Heart left ventricle (tissue), 13 donors: ENCODE data around the gene S100P.

Source experiments
- CTCF ChIP-seq, 12 donors: fragments of 200-600 bp; sonication (generic) in 4 of 12; IDR thresholded peaks; one replicate each; pipeline versions ENCODE4 v1.5.0 to v1.8.0; 2018 to 2022; ENCODE audit warnings: antibody characterized with exemption in 12 of 12, mild to moderate bottlenecking in 5 of 12
- POLR2A ChIP-seq, 2 donors: fragments of 450-650 bp; IDR thresholded peaks; one replicate each; pipeline ENCODE4 v1.6.1; 2017; ENCODE audit warnings: antibody characterized with exemption in 2 of 2, mild to moderate bottlenecking in 2 of 2, moderate library complexity in 2 of 2
- donor health status: ischemic (EF 13 %, LVEDD 7.1; RV severe dilation, severe dysfunction).
- donor health status: DM: no; HTN: yes; CAD: no.
- donor health status: DM: no; HTN: no; CAD: no.
- donor health status: ischemic (EF 25% LVEDD 6.9; RV normal size, moderate dysfunction).
- donor health status: ischemic (EF 25% LVEDD 5.7; RV mildly dilated, moderate dysfunction).
- donor health status: ischemic (EF 35%, LVEDD 5.7; RV mildly dilated, moderate dysfunction).
- donor health status: nonischemic (EF 11% LVEDD 7.7; RV severe dilation, severe dysfunction).
- donor health status: DM: yes; HTN: yes; CAD: no.
- donor health status: PGD.
- donor health status: ischemic (EF 29% LVEDD 5.4; RV normal size, mild dysfunction).
- donor health status: nonischemic (EF 23%, LVEDD 6.1; RV moderate dilation, normal function).

GRCh38 chr4:6727943-6728250 lies 34.2 kb downstream of the S100P start:
- TF ChIP-seq POLR2A (IDR thresholded peaks at IDR 0.05) (no peak), CTCF (IDR thresholded peaks at IDR 0.05) (no peak)
